NCI-H774 (cell line): ENCODE data around the gene PIAS1.
A peak's percentile ranks its signal among the peaks of the same experiment; 100 is the strongest.

Source experiments
- DNase-seq: peaks from one replicate; lab custom pipeline; 2025; lab: John Stamatoyannopoulos, UW

The PIAS1 gene

DNA sequence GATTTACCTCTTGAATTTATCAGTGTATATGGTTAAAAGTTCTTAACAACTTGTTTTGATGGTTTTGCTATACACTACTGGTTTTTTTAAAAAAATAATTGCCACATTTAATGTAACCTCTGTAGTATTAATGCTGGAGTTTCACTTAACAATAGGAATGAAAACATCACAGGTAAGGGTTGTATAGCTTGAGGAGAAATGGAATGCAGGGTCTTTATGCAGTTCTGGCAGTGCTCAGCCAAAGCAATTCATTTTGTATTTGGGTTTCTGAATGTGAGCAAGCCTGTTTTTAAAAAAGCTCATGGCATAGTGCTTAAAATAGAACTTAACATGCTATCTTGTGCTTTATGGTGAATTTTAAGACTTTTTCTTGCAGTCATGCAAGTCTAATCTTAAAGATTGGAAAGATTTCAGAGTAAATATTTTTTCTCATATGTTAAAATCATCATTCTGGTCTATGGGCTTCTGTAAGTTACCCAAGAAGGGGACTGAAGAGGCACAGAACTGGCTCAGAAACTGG lies 8.9 kb downstream of the PIAS1 start:
- DNase-seq, result no peak

DNA sequence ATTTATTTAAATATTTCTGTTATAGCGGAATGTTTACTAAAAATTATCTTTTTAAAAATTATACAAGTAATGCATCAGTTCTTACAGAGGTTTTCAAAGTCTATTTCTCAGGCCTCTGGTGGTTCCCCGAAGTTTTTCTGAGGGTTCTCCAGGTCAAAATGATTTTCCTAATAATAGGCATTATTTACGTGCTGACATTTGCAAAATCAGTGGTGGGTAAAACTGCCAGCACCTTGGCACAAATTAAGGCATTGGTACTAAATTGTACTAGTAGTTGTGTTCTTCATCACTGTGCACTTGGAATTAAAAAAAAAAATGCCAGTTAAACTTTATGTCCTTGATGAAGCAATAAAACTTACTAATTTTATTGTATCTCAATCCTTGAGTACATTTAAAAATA lies 9.5 kb downstream of the PIAS1 start:
- DNase-seq, result no peak

DNA sequence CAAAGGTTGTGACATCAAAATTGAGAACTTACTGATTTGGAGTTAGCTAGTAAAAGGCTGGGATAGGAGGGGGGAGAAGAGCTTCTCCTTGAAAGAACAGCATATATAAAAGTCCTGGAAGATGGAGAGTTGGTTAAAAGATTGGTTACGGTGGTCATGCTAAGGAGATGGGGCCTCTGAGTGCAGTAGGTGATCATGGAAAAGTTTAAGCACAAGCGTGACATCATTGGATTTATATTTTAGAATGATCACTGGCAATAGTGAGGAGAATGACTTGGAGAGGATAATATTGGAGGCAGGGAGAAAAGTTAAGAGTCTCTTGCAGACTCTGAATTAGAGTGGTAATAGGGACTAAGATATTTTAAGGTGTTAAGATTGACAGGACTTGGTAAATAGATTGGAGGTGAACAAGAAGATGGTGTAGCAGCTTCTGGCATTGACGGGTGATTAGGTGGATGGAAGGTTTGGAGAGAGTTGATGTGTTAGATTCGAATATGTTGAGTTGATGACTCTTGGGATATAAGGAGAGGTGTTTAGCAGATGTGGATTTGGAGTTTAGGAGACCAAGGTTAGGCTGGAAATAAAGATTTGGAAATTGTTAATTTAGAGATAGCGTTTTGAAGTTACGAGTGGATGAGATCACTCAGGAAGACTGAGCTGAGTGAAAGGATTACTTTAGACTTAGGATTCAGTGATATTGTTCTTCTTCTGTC lies 19.6 kb downstream of the PIAS1 start:
- no peak for DNase-seq

DNA sequence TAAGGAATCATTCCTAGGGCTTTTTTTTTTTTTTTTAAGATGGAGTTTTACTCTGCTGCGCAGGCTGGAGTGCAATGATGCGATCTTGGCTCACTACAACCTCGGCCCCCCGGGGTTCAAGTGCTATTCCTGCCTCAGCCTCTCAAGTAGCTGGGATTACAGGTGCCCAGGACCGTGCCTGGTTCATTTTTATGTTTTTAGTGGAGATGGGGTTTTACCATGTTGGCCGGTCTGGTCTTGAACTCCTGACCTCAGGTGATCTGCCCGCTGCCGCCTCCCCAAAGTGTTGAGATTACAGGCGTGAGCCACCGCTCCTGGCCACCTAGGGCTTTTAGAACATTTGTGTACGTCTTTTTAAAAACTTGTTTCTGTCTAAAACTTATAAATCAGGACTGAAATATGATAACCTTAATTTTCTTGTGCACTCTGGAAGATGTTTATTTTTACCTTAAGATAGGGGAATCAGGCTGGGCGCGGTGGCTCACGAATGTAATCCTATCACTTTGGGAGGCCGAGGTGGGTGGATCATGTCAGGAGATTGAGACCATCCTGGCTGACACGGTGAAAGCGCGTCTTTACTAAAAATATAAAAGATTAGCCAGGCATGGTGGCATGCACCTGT lies 21.8 kb downstream of the PIAS1 start:
- DNase-seq, result no peak

DNA sequence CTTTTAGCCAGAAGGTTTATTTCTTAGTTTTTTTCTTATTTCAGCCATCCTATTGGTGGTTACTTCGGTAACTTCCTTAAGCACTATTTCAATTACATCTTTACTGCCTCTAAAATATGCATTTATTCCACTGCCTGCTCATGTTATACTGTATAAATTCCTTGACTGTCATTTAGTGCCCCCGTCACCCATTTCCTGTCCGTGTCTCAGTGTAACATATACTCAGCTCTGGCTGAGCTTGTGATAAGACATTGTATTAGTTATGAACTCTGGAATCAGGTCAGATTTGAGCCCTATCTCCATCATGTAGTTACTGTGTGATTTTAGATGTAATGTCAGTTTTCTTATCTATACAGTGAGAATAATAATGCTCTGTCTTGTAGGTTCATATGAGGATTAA lies 24.2 kb downstream of the PIAS1 start:
- no peak for DNase-seq

DNA sequence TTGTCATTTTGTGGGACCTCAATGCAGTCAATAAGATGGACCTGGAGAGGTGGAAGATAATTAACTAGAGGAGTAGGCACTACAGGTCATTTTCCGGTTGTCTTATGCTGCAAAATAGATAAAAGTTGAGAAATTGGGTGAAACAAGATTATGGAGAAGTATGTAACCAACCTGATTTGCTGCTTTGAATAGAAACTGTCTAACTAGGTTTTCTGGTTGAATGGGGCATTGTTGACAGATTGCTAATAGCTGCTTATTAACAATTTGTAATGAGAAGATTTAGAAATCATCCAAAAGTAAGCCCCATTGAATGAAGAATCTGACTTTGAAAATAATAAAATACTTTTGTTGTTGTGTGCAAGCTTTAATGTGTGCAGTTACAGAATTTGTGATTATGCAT lies 26.2 kb downstream of the PIAS1 start:
- no peak for DNase-seq

DNA sequence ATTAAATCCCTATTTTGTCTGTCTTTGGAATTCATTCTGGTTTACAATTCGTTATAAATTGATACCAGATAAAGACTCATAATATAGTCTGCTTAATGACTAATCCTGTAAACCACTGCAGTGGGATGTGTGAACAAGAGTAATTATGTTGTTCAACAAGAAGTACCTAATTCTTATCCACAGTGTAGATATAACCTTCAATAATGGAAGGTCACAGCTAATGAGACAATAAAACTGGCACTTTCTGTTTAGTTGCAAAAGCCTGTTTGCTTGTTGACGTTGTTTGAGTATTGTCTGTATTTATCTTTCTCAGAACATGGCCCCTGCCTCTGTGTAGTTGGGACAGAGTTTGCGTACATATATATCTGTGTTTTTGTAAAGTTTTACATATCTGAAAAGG lies 26.7 kb downstream of the PIAS1 start:
- DNase-seq, result peak; percentile 61

DNA sequence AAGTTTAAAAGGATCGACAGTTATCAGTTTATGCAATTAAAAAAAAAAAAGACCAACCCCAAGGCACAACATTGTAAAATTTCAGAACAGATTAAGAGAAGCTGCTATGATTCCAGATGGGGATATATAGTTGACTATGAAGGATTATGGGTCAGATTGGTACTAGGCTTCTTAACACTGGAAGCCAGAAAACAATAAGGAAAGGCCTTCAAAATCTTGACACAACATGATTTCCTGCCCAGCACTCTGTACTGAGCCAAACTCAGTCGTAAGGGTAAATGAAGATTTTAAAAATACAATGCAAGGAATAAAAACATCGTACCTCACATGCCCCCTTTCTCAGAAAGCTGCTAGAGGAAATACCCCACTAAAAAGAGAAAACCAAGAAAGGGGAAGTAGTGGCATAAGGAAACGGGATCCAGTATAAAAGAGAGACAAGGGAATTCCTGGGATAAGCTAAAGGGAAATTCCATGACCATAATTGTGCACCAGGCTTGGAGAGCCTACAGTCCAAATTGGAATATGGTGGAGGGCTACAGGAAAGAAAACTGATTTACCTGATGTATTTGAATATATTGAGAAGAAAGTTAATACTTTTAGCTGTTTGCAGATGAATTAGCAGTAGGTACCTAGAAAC lies 27.9 kb downstream of the PIAS1 start:
- DNase-seq, result no peak

DNA sequence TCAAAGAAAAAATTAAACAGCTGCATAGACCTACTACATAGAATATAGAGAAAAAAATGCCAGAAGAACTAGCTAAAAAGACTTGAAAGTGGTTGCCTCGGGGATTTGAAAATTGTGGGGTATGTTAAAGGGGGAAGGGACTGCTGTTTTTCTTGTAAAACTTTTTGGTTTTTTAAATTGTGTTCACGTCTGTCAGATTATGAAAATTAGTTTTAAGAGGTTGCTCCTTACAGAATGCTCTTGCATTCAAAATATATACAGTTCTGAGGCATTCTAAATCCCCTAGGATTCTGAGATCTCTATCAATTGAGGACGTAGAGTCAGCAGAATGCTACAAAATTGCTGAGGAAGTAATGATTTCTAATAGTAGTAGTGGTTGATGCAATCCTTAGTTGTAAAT lies 28.6 kb downstream of the PIAS1 start:
- no peak for DNase-seq

DNA sequence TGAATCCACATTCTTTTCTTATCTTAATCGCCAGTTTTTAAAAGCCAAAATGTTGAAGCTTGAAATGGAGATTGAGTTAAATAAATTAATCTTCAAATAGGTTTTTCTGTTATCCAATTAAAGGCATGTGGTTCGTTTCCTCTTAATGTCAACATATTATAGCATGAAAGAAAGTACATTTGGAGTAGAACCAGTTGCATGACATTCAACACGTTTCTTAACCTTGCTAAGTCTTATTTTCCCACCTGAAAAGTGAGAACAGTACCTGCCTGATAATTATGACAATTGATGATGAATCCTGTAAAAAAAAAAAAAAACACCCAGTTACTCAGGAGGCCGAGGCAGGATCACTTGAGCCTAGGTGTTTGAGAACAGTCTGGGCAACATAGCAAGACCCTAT lies 29.3 kb downstream of the PIAS1 start:
- no peak for DNase-seq

DNA sequence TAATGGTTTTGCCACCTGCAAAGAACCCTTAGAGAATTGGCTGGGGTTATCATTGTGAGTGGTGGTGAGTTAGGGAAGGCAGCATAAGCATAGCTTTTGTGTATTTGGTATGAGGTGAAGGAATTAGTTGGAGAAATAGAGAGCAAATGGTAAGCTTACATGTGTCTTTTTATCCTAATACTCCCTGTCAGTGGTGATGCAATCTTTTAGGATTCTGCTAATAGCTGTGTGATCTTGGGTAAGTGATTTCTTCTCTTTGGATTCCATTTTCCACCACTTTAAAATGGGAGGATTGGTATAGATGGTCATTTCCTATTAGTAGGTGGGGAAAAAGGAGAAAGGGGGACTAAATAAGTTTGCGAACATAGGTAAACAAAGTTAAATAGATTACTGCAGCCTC lies 30.9 kb downstream of the PIAS1 start:
- DNase-seq, result no peak

DNA sequence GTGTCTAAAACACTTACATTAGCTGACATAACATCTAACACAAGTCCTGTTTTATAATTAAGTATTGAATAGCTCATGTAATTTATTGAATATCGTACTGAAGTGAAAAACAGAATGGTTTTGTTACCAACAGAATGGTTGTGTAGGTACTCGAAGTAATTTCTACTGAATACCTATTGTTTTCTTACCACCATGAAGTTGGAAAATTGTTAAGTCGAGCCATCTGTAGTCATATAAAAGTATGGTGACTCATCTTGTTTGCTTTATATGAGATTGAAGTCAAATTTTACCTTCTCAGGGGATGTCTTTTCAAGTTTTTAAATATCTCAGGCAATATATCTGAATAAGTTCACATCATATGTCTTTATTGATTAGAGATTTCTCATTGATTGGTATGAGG lies 37.6 kb downstream of the PIAS1 start:
- DNase-seq, result no peak

DNA sequence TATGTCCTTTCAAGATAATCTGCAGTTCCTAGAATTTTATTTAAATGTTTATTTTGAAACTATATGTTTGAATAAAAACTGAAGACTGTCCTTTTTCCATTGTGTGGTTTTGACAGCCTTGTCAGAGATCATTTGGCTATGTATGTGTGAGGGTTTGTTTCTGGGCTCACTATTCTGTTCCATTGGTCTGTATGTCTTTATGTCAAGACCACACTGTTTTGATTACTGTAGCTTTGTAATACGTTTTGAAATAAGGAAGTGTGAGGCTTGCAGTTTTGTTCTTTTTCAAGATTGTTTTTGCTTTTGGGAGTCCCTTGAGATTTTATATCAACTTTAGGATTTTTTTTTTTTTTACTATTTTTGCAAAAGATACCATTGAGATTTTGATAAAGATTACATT lies 42.0 kb downstream of the PIAS1 start:
- no peak for DNase-seq

DNA sequence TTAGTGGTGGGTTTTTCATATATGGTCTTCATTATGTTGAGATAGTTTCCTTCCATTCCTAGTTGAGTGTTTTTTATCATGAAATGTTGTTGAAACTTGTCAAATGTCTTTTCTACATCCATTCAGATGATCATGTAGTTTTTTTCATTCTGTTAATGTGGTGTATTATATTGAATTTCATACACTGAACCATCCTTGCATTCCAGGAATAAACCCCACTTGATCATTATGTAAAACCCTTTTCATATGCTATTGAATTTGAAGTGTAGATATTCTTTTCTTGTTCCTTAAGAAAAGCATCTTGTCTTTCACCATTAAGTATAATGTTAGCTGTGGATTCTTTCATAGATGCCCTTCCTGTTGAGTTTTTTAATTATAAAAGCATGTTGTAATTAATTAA lies 42.9 kb downstream of the PIAS1 start:
- no peak for DNase-seq

DNA sequence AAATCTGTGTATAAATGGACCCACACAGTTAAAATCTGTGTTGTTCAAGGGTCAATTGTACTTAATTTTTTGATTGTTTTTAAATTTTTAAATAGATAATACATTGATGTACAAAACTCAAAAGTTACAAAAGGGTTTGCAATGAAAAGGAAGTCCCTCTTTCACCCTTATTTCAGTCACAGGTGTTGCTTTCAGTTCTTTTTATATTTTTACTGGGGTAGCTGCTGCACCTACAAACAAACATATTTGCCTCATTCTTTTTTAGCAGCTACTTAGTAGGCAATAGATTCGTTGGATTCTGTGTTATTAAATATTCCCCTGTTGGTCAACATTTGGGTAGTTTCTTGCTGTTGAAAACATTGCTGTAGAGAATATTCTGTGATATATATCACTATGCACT lies 44.4 kb downstream of the PIAS1 start:
- DNase-seq, result no peak

DNA sequence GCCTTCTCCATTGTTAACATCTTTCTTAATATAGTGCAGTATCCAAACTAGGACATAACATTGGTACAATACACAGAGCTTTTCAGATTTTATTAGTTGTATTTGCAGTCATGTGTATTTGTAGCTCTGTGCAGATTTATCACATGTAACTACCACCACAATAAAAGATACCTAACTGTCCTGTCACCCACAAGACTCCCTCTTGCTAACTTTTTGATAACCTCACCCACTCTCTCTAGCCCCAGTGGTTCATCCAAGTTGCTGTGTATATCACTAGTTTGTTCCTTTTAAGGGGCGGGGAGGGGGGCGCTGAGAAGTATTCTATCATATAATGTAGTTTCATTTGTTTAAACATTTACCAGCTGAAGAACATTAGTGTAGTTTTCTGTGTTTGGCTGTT lies 46.1 kb downstream of the PIAS1 start:
- no peak for DNase-seq

DNA sequence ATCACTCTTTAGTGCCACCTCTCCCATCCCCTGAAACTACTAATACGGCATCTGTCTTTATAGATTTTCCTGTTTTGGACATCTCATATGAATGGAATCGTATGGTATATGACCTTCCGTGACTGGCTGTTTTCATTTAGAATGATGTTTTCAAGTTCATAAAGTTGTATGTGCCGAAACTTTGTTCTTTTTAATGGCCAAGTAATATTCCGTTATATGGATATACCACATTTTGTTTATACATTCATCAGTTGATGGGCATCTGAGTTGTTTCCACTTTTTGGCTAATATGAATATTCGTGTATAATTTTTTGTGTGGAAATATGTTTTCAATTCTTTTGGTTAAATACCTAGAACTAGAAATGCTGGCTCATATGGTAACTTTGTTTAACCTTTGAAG lies 49.5 kb downstream of the PIAS1 start:
- DNase-seq, result no peak

DNA sequence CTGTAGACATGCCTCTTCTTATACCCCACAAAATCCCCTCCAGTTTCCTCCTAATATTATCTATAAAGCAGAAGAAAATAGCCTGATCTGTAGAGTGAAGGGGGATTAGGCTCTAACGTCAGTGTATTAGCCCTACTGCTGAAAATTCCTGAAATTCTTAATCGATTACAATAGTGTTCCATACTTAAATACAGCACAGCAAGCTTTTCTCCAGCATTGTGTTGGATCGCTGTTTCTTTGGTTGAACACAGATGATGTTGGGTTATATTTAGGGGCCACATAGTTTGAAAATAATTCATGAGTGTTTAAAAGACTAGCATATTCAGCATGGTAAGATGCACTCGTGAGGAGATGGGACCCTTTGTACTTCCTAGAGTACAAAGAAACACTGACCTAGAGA lies 52.5 kb downstream of the PIAS1 start:
- no peak for DNase-seq

DNA sequence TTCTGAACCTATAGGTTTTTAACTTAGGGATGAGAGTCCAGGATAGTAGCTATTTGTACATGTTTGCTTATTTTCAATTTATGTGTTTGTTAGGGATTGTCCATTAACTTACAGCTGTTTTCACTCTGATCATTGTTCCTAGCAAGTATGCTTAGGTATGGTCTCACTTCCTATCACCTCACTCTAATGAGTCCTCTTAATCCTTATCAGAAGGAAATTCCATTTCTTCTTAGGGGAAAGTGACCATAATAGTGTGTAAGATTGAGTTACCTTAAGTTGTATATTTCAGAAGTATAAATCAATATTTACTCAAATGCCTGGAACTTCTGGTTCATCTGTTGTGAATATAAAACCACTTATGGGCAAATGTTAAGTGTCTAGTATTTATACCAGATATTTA lies 53.0 kb downstream of the PIAS1 start:
- no peak for DNase-seq

DNA sequence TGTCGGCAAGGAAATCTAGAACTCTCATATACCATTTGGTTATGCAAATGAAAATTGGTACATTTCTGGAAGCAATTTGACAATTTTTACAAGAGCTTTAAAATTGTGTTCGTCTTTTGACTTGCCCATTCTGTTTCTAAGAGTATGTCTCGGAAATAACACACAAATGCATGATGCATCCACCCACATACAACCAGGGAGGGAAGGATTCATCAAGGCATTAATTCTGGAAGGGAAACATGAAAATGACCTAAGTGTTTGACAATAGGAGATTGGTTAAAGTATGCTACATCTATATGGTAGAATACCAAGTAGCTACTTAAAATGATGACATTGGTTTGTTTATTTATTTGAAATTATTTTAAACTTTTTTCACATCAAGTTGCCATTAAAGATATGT lies 58.6 kb downstream of the PIAS1 start:
- no peak for DNase-seq

DNA sequence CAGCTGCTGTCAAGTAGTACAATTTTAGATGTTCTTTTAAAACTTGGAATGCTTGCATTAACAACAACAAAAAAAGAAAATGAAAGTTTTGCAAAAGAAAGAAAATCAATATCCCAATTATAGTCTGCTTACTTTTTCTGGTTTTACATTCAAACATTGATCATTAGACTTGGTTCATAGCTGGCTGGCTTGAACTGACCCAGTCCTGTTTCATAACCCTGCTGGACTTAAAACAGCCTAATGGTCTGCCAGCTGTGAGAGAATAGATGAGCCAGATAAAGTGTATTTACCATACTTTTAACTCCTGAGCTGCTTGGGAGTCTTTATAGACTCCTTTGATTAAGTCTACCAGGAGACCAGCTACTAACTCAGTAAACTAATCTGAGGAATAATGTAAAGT lies 59.2 kb downstream of the PIAS1 start:
- no peak for DNase-seq

DNA sequence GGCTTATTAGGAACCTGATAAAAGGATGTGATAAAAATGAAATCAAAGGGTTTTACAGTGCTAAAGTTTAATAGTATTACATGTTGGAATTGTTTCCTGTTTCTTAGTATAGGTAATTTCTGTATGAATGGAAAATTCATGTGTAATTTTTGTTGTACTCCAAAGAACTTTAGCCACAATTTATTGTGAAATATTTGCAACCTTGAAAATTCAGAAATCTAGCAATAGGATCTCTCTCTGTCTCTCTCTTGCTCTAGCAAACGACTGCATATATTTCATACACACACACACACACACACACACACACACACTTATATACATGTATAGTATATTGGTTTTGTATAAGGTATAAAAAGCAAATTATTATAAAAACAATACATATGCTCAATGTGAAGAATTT lies 59.6 kb downstream of the PIAS1 start:
- no peak for DNase-seq

DNA sequence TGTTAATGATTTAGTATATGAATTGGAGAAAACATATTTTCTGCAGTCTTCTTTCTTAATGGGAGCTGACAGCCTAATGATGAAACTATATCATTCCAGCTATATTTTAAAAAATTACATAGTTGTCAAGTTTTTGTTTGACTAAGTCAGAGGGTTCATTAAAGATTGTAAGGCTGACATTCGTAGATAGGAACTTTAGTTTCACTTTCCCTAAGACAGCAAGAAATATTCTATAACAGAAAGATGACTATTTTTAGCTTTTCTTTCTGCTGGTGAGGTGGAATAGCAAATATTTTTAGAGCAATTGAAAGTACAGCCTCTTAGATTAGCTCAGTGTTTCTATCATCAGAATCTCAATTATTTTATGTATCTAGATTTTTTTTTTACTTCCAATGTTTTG lies 60.2 kb downstream of the PIAS1 start:
- DNase-seq, result no peak

DNA sequence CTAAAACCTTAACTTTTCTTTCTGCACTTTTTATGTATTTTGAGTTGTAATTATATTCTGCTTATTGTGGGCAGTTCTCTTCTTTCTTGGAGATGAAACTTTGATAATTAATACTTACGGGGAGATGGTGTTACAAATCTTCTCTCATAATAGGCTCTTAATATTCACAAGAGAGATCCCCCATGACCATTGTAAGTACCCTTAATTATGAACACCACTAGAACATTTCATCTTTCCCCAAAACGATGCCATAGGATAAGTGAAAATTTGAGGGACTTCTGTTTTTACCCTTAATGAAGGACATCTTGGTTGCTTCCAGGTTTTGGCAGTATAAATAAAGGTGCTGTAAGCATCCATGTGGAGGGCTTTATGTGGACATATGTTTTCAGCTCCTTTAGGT lies 60.7 kb downstream of the PIAS1 start:
- DNase-seq, result no peak
